ENCODE results near the gene RNU1-1. TPM values are rescaled to one million over a fixed set of nuclear protein-coding genes. Genes with fewer than 3 reads are reported as not detected.

Gene RNU1-1
- total RNA-seq, 1 donor from 2014 or later = under 0.01 TPM

DNA sequence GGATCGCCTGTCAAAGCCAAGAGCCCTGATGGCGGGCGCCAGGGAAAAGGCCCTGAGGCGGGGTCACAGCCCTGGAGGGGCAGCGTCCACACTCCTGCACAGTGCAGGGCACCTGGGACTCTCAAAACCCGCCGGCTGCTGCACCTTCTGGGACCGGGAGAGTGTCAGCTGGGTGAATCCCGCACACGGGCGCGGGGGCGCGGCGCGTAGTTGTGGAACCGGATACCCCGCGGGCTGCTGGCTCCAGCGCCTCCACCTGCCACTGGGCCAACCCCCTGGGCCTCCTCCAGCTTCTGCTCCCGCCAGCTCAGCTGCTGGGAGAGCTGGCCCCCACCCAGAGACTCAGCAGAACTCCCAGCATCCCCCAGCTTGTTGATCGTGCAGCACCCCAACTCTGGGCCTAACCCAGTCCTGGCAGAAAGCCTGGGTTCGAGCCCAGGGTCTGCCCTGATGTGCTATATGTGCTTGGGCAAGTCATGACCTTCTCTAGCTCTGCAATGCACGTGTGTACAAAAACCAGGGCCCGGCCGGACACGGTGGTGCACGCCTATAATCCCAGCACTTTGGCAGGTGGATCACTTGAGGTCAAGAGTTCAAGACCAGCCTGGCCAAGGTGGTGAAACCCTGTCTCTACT lies 39.8 kb downstream of the RNU1-1 start:
- TF ChIP-seq, protein P1, sequence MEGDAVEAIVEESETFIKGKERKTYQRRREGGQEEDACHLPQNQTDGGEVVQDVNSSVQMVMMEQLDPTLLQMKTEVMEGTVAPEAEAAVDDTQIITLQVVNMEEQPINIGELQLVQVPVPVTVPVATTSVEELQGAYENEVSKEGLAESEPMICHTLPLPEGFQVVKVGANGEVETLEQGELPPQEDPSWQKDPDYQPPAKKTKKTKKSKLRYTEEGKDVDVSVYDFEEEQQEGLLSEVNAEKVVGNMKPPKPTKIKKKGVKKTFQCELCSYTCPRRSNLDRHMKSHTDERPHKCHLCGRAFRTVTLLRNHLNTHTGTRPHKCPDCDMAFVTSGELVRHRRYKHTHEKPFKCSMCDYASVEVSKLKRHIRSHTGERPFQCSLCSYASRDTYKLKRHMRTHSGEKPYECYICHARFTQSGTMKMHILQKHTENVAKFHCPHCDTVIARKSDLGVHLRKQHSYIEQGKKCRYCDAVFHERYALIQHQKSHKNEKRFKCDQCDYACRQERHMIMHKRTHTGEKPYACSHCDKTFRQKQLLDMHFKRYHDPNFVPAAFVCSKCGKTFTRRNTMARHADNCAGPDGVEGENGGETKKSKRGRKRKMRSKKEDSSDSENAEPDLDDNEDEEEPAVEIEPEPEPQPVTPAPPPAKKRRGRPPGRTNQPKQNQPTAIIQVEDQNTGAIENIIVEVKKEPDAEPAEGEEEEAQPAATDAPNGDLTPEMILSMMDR (IDR thresholded peaks at IDR 0.05) = no peak
- Histone ChIP-seq H3K4me1 (no peaks in the 10 kb centered on the region), H3K36me3 (peaks cover 44 to 59% of the 10 kb centered on the region in 2 donors), H3K4me3 (no peak overlapping the region), H3K27me3 (no peaks in the 10 kb centered on the region), H3K9me3 (no peaks in the 10 kb centered on the region), H3K27ac (no peak overlapping the region)
- DNase-seq (ENCODE audit: low spot score in 2 of 2) = no peak
- intact Hi-C loops (cut with DNase I) = no loop called here

DNA sequence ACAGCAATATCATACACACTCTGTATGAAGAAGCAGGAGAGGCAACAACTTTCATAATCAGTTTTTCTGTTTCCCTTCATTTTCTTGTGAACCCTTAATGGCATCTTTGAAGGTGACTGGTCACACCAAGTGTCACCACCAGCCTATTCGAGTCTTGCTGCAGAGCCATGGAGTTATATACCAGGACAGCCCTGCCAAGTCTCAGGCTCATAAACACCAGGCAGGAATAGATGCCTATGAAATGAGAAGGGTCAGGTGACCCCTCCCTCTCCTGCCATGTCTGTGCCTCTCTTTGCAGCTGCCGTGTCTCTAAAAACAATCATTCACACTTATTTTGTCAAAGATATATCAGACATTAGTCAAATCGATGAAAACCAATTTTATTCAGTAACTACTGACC lies 45.5 kb downstream of the RNU1-1 start:
- H3K9me3 ChIP-seq = no peaks in the 10 kb centered on the region
- H3K27me3 ChIP-seq = no peaks in the 10 kb centered on the region
- H3K4me1 ChIP-seq = no peaks in the 10 kb centered on the region
- DNase-seq (ENCODE audit: low spot score in 2 of 2) = no peak
- TF ChIP-seq, protein P1 (IDR thresholded peaks at IDR 0.05) = no peak
- no peak overlapping the region for H3K4me3 ChIP-seq
- intact Hi-C loops (cut with DNase I) = no loop called here
- peaks cover 5 to 29% of the 10 kb centered on the region in 2 donors for H3K36me3 ChIP-seq
- H3K27ac ChIP-seq = no peak overlapping the region

DNA sequence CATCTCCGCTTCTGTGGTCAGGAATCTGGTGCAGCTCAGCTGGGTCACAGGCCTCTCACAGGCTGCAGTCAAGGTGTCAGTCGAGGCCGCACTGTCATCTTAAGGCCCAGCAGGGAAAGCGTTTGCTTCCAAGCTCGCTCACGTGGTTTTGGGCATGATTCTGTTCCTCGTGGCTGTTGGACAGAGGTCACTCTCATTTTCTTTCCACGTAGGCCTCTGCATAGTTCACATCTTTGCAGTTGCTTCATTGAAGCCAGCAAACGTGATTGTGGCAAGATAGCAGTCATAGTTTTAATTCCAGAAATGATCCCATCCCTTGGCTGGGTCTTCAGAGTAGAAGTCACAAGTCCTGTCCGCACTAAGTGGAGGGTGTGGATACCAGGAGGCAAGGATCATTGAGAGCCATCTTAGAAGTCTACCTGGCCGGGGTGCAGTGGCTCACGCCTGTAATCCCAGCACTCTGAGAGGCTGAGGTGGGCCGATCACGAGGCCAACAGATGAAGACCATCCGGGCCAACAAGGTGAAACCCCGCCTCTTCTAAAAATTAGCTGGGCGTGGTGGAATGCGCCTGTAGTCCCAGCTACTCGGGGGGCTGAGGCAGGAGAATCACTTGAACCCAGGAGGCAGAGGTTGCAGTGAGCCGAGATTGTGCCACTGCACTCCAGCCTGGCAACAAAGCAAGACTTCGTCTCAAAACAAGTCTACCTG lies 49.0 kb downstream of the RNU1-1 start:
- Histone ChIP-seq H3K27ac (no peak overlapping the region), H3K4me3 (no peak overlapping the region), H3K9me3 (no peaks in the 10 kb centered on the region), H3K4me1 (no peaks in the 10 kb centered on the region), H3K36me3 (peaks cover 17 to 19% of the 10 kb centered on the region in 2 donors), H3K27me3 (no peaks in the 10 kb centered on the region)
- TF ChIP-seq, protein P1 (IDR thresholded peaks at IDR 0.05) = no peak
- intact Hi-C loops (cut with DNase I) = no loop called here
- no peak for DNase-seq (ENCODE audit: low spot score in 2 of 2)

Other genes with a start within 250 kb of the RNU1-1 start
- gene FBXO42, start 161.8 kb downstream of the RNU1-1 start, total RNA-seq = 36.6 TPM
- gene SZRD1, start 147.0 kb downstream of the RNU1-1 start, total RNA-seq = 106 TPM
- not detected for gene SPATA21, start 76.9 kb downstream of the RNU1-1 start, total RNA-seq
- 28.6 TPM for gene NECAP2, start 73.6 kb downstream of the RNU1-1 start, total RNA-seq
- 9.2 TPM for gene NBPF1, start 99.3 kb upstream of the RNU1-1 start, total RNA-seq
- gene RNU1-3, start 152.7 kb upstream of the RNU1-1 start, total RNA-seq = under 0.01 TPM
- gene RNU1-4, start 226.2 kb upstream of the RNU1-1 start, total RNA-seq = under 0.01 TPM

Measured in ascending aorta (tissue), 2 donors.